GM19099 (cell line): ENCODE data around the gene FLT1.

Experiments
- POLR2A ChIP-seq: IDR thresholded peaks from 3 replicates; pipeline ENCODE4 v1.6.1; 2011; ENCODE audit warnings: low read depth; ENCODE audit not compliant: insufficient read length; ENCODE audit errors: extremely low read depth

FLT1 gene

DNA sequence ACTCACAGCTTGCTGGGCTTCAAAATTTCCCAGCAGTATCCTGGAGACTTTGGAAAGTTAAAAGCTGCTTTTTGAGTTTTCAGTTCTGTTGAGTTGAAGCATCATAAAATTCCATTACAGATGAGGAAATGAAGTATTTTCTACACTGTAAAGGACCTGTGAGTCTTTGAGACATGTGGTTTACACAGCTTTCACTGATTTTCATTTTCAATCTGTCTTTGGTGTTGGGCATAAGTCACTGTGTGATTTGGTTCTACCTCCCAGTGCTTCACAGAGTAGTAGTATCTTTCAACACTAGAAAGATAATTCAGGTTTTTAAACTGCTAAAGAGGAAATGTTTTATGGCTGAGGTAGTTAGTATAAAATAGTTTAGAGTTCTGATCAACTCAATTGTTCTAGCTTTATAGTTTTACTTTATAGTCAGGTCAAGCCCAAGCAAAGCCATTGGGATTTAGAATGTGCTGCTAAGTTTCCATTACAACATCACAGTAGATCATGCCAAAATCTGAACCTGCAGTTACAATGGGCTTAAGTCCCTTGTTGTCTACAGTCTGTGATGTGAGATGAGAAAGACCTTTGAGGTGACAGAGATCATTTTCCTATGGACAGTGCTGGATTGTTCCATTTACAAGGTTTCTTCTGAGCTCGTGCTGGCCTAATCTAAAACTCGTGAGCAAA, 161.6 kb downstream of the FLT1 start:
- TF ChIP-seq POLR2A: no peak

DNA sequence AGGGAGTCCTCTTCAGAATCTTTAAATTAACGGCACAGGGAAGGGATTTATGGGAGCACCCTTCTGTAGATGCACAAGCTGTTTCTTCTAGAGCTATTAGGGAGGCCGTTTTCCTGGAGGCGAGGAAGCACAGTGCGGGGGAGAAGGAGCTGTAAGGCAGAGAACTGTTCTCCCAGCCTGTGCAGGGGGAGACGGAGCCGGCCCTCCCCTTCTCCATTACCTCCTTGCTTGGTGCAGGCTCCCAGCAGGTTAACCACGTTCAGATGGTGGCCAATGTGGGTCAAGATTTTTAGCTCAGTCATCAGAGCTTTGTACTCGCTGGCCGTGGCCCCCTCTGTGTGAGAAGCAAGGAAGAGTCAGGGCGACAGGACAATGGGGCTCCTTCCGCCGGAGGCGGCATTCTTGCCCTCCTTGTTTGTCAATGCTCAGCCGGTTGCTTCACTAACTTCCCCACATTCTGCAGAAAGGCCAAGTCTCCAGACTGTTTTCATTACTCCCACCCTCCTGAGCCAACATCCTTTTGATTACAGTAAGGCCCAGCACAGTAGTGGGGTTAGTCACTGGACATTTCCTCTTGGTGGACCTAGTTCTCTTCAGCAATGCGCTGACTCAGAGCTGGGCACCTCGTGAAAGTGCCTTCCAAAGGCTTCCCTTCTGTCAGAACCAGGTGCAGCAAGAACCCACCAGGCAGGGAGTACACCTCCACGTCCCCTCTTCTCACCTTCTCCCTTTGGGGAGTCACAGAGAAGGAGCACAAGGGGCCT, 165.4 kb downstream of the FLT1 start:
- no peak for TF ChIP-seq POLR2A

DNA sequence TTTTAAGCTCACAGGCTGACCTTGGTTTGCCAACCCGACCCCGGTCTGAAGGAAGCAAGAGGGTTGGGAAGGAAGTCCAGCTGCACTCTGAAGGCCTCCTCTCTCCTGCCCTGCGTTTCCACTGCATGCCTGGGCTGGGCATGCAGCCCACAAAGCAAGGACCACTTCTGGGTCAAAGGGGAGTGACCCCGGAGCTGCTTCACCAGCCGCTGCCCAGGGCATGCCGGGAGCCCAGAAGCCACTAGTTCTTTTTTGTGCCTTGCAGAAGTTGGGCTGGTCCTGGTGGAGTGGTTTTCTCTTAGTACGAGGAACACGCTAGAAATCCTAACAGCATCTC, 166.7 kb downstream of the FLT1 start:
- TF ChIP-seq POLR2A: no peak

DNA sequence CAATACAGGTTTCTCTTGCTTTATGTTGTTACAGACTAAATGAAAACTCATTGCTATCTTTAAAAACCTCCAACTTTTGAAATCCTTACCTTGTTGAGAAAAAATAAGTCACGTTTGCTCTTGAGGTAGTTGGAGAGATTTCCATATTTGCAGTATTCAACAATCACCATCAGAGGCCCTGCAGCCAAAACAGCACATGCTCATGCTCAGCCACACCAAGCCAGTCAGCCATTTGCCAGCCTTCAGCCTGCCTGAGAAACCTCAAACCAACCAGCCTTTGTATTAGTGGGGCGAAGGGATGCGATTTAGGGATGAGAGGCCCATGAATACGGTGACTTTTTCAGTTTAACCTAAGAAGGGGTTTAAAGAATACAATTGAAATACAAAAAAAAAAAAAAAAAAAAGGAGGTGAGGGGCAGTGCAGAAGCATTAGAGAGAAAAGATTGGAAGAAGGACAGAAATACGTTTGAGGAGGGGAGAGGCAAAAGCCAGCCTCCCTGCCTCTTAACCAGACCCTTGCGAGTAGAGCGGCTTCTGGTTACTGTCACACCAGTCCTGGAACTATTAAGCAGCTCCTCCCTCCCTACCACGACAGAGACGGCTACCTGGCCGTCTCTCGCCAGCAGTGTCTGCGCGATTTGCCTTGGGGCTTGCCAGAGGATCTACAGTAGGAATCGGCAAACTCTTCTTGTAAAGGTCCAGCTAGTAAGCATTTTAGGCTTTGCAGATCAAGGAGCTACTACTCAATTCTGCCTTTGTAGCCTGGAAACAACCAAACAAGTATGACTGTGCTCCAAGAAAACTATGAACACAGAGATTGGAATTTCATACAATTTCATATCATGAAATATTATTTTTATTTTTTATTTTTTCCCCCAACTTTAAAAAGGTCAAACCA, 167.3 kb downstream of the FLT1 start:
- TF ChIP-seq POLR2A: no peak

- no peak for TF ChIP-seq POLR2A
Observed at GRCh38 chr13:28326056-28326455, 168.9 kb downstream of the FLT1 start.

DNA sequence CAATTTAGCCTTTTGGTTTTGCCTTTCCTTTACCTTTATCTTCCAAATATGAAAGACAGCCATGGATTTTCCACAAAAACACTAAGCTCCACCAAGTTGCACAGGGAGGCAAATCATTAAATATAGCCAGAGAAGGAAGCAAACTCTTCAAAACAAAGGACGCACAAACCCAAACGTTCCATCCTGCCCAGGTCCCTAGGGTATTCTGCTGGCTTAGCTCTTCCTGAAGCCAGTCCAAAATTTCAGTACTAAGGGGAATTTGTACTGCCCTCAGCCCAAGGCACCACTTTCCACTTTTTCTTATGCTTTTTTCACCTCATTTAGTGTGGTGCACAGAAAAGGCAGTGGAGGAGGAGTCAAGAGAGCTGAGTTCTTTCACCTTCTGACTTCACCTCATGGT, 169.9 kb downstream of the FLT1 start:
- no peak for TF ChIP-seq POLR2A

- TF ChIP-seq POLR2A: no peak
Observed at GRCh38 chr13:28324181-28324789, 170.6 kb downstream of the FLT1 start.

GRCh38 chr13:28322256-28322905, 172.5 kb downstream of the FLT1 start:
- no peak for TF ChIP-seq POLR2A

DNA sequence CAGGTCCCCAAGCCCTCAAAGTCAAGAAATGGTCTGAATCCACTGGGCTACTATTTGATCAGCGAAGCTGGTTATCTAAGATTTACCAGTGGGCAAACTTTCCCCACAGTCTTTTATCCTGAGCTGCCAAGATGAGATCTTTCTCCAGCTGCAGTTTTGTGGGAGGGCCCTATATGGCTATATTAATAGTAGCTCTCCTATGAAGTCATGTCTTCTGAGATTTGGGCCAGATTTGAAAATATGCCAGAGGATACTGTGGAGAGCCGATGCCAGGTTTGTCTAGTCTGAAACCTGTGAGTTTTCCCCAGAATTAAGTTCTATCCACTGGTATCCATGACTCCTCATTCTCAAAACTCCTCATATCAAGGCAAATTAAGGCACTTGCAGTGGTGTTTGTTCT, 173.2 kb downstream of the FLT1 start:
- no peak for TF ChIP-seq POLR2A

DNA sequence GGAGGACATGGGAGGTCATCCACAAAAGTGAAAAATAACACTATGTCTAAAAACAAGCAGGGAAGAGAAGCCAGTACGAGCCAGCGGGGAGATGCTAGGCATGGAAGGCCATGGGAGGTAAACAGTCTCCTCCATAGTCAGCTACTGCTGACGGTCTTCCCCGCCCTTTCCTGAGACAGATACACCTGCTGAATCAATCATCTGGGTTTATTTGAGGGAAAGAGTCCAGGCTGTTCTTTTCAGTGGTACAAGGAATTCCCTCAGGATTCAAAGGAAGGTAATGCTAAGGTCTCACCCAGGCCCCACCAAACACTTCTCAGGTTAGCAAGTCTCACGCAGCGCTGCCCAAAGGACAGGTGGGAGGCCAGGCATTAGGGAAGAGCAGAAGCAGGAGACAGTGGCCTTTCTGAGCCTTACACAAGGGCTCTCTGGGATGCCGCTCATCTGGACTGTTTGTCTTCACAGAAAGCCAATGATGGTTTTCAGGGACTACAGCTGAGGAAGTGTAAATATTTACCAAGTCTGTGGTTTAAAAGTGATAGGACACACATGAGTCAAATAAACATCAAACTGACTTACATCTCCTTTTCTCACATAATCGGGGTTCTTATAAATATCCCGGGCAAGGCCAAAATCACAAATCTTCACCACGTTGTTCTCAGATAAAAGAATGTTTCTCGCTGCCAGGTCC, 173.9 kb downstream of the FLT1 start:
- no peak for TF ChIP-seq POLR2A

DNA sequence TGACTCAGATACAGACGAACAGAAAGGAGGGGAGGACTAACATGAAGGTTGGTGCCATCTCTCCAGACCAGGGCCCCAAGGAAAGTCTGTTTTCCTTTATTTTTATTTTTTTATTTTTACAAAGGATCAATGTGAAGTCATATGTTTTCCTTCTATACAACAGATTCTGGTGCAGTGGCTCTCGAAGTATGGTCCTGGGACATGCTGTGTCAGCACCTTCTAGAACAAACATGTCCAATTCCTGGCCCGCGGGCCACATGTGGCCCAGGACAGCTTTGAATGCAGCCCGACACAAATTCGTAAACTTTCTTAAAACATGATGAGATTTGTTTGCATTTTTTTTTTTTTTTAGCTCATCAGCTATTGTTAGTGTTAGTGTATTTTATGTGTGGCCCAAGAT, 174.7 kb downstream of the FLT1 start:
- no peak for TF ChIP-seq POLR2A

DNA sequence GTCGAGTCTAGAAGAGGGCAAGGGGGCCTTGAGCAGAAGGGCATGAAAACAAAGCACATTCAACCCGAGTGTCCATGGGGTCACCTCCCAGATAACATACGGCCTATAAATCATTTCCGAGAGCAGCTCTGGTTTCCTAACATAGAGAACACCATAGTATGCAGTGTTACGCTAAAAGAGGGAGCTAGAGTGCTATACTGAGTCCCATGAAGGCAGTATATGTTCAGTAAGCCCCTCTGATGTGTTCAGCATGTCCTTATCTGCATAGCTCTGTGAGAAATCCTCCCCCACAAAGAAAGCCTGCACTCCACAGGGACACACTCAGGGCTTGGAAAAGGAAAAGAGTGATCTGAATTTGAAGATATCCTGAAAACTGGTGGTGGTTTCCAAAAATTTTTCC, 175.4 kb downstream of the FLT1 start:
- no peak for TF ChIP-seq POLR2A

DNA sequence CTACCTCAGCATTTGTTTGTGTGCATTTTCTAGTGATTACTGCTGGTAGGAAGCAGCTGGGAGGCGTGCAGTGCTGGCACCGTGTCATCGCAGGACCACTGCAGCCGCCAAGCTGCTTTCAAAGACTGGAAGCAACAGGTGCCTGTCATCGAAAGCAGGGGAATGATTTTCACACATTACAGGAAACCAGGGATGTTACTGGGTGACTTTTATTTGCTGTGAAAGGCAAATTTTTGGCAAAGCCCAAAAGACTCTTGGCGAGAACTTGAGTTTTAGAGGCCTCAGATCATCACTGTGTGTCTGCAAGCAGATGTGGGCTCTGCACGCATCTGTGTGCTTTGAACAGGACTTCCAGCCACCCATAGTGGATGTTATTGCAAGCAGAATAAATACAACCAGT, 176.4 kb downstream of the FLT1 start:
- no peak for TF ChIP-seq POLR2A

DNA sequence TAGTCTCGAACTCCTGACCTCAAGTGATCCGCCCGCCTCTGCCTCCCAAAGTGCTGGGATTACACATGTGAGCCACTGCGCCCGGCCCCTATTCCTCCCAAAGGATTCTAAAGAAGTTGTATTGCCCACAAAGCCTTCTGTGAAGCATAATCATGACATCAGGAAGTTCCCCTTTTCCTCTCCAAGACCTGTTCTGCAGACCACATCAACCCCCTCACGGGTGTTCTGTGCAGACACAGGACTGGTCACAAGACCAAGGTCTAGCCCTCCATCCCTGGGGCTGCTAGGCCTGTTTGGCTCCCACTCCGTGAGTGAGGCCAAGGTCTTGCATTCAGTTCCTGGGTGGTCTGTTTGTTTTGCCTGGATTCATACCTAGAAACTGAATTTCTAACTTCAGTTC, 178.1 kb downstream of the FLT1 start:
- no peak for TF ChIP-seq POLR2A
